HepG2 (cell line): Measurements from ENCODE around the gene PLCB1. TPM values are rescaled to one million over a fixed set of nuclear protein-coding genes. Genes with fewer than 3 reads are reported as not detected.
A peak's percentile ranks its signal among the peaks of the same experiment; 100 is the strongest.

Source experiments
- ATAC-seq: fragments of 200-7000 bp; cut with Tn5 transposase; 3 replicates; pipeline ENCODE4 v1.9.1; 2020; ENCODE audit warnings: mild to moderate bottlenecking, moderate library complexity
- BruUV-seq: library from RNA; stranded (reverse); fragments of 400-500 nt; replicated peaks from 2 replicates; lab custom pipeline; 2021; lab: Mats Ljungman, UMichigan
- CTCF ChIA-PET: fragments of 300-600 bp; formaldehyde crosslinking; extraction: SDS; loops from one replicate; lab custom pipeline; 2021; ENCODE audit warnings: low total read pairs, inconsistent platforms, low intra/inter-chr PET ratio; lab: Yijun Ruan, JAX
- POLR2A ChIA-PET: fragments of 350-600 bp; sonication (Branson Sonifier 250); formaldehyde crosslinking; loops from one replicate; lab custom pipeline; 2020; ENCODE audit warnings: antibody characterized with exemption, inconsistent platforms; lab: Yijun Ruan, JAX
- DNase-seq: peaks from one replicate; pipeline ENCODE4 v3.0.0-alpha.2; 2015; ENCODE audit warnings: low spot score
- FAIRE-seq: peaks from 3 replicates; lab custom pipeline; 2011; peaks lifted over from hg19 to GRCh38; lab: Jason Lieb, UNC
- H2AFZ ChIP-seq: one replicate; pipeline ENCODE4 v1.6.1; 2011; ENCODE audit warnings: low read length, inconsistent platforms
- H3K27ac ChIP-seq: fragments of 300-600 bp; 3 replicates; pipeline ENCODE4 v1.8.0; 2011; ENCODE audit warnings: mixed run types, mild to moderate bottlenecking, mixed read lengths, low read length, inconsistent platforms; ENCODE audit not compliant: insufficient read depth; ENCODE audit errors: extremely low read length
- H3K27me3 ChIP-seq, 2 experiments: fragments of 200-600 bp in 1 of 2; 2 replicates in 1 of 2; 3 replicates in 1 of 2; pipeline versions ENCODE4 v1.6.0 to v1.8.0; 2011; ENCODE audit warnings: low read length in 2 of 2, mild to moderate bottlenecking in 2 of 2, moderate library complexity in 2 of 2, inconsistent platforms in 1 of 2; ENCODE audit not compliant: insufficient read depth in 2 of 2, control insufficient read depth in 1 of 2
- H3K36me3 ChIP-seq, 2 experiments: fragments of 200-600 bp in 1 of 2; replicated peaks in 1 of 2; 2 replicates in 1 of 2; 3 replicates in 1 of 2; pipeline versions ENCODE4 v1.5.1 to v1.8.0; 2011; ENCODE audit warnings: low read length in 2 of 2, inconsistent platforms in 1 of 2; ENCODE audit not compliant: insufficient read depth in 2 of 2, control insufficient read depth in 1 of 2
- H3K4me1 ChIP-seq: 2 replicates; pipeline ENCODE4 v1.5.1; 2012; ENCODE audit warnings: low read length, inconsistent platforms; ENCODE audit not compliant: insufficient read depth
- H3K4me2 ChIP-seq: 2 replicates; pipeline ENCODE4 v1.6.0; 2011; ENCODE audit warnings: low read depth, low read length, inconsistent platforms
- H3K4me3 ChIP-seq, 3 experiments: fragments of 200-600 bp in 1 of 3; sonication (generic), shearing (Covaris generic) in 1 of 3; replicated peaks in 1 of 3; 2 replicates each; pipeline ENCODE4 v1.5.1; 2011 to 2016; ENCODE audit warnings: low read length in 3 of 3, inconsistent platforms in 2 of 3, low read depth in 2 of 3, mild to moderate bottlenecking in 2 of 3, control low read depth in 1 of 3, mixed read lengths in 1 of 3; ENCODE audit not compliant: insufficient read depth in 1 of 3
- H3K79me2 ChIP-seq: one replicate; pipeline ENCODE4 v1.6.1; 2011; ENCODE audit warnings: low read length, inconsistent platforms; ENCODE audit not compliant: insufficient read depth
- H3K9ac ChIP-seq: 2 replicates; pipeline ENCODE4 v1.6.0; 2011; ENCODE audit warnings: mild to moderate bottlenecking, low read depth, low read length, inconsistent platforms; ENCODE audit not compliant: insufficient read depth
- H3K9me3 ChIP-seq: 2 replicates; pipeline ENCODE4 v1.5.1; 2012; ENCODE audit warnings: mild to moderate bottlenecking, low read length
- H4K20me1 ChIP-seq: 2 replicates; pipeline ENCODE4 v1.6.0; 2011; ENCODE audit warnings: inconsistent platforms, mild to moderate bottlenecking, low read length, moderate library complexity; ENCODE audit not compliant: insufficient read depth
- JUNB ChIP-seq: sonication (generic); formaldehyde crosslinking; IDR thresholded peaks from 2 replicates; pipeline ENCODE4 v1.8.0; 2022; ENCODE audit warnings: missing genetic modification reagents, mild to moderate bottlenecking, borderline replicate concordance
- MAFF ChIP-seq: IDR thresholded peaks from 2 replicates; pipeline ENCODE4 v1.6.1; 2011; ENCODE audit warnings: low read depth, low read length, improper control_type of control experiment
- MAFK ChIP-seq, 2 experiments: IDR thresholded peaks in 1 of 2; conservative IDR thresholded peaks in 1 of 2; 2 replicates each; pipeline ENCODE4 v1.6.1; 2011; ENCODE audit warnings: improper control_type of control experiment in 2 of 2, low read length in 2 of 2
- MYNN ChIP-seq: sonication (generic); formaldehyde crosslinking; IDR thresholded peaks from 2 replicates; pipeline ENCODE4 v1.4.0; 2020; ENCODE audit warnings: mild to moderate bottlenecking, low read depth, missing genetic modification reagents
- RBM22 ChIP-seq: fragments of 200-400 bp; formaldehyde crosslinking; optimal IDR thresholded peaks from 2 replicates; pipeline ENCODE3; 2017; ENCODE audit warnings: mild to moderate bottlenecking, low read length, moderate library complexity
- ZIK1 ChIP-seq: sonication (generic); formaldehyde crosslinking; IDR thresholded peaks from 2 replicates; pipeline ENCODE4 v1.5.0; 2020; ENCODE audit warnings: mild to moderate bottlenecking, low read depth, missing genetic modification reagents, borderline replicate concordance
- ZSCAN9 ChIP-seq: IDR thresholded peaks from 2 replicates; pipeline ENCODE4 v1.6.1; 2016; ENCODE audit warnings: borderline replicate concordance
- WGBS: methylation state at CpG from one replicate; pipeline ENCODE4 v1.1.6; 2017; ENCODE audit warnings: low lambda C conversion rate; 5-methylcytosine and 5-hydroxymethylcytosine counted together
- in situ Hi-C: cut with HindIII; loops from 2 replicates; pipeline ENCODE4 v1.10.0; 2017; ENCODE audit warnings: low pct_unique_long_range_greater_than_20kb; ENCODE audit not compliant: extremely low pct_ligation_motif_present
- intact Hi-C: fragments of 100-400 bp; cut with micrococcal nuclease; formaldehyde crosslinking; loops from one replicate; pipeline ENCODE4 v1.10.0; 2022; ENCODE audit not compliant: unreplicated experiment
- polyA plus RNA-seq, 8 experiments: library from polyadenylated mRNA; depleted of rRNA in 3 of 8; stranded (reverse) in 7 of 8; unstranded in 1 of 8; fragments of >200 nt; fragmentation: Illumina TruSeq in 4 of 8; extraction: Trizol in 4 of 8; gene quantifications; 2 replicates each; pipeline versions ENCODE4 v1.2.1 to v1.2.3, GENCODE V29; 2011 to 2016; ENCODE audit warnings: low read depth in 4 of 8, missing spikeins in 1 of 8, mixed read lengths in 1 of 8; ENCODE audit not compliant: insufficient read depth in 1 of 8
- total RNA-seq, 5 experiments: library from RNA; depleted of rRNA; stranded (reverse); fragments of >200 nt; fragmentation: Illumina TruSeq; extraction: Trizol; gene quantifications; 2 replicates each; pipeline ENCODE4 v1.2.3, GENCODE V29; 2016; ENCODE audit warnings: low read depth in 1 of 5
- TF ChIP-seq, protein P1 (sequence below): sonication (generic); formaldehyde crosslinking; IDR thresholded peaks from 2 replicates; pipeline ENCODE4 v1.8.0; 2022; ENCODE audit warnings: missing genetic modification reagents, mild to moderate bottlenecking, inconsistent platforms, borderline replicate concordance

The PLCB1 gene
- total and polyA plus RNA-seq, 2 of the 13 experiments (the other 11 are each of a cell fraction or from before 2014, with no cell fraction given) = 42.4 to 55.9 TPM

DNA sequence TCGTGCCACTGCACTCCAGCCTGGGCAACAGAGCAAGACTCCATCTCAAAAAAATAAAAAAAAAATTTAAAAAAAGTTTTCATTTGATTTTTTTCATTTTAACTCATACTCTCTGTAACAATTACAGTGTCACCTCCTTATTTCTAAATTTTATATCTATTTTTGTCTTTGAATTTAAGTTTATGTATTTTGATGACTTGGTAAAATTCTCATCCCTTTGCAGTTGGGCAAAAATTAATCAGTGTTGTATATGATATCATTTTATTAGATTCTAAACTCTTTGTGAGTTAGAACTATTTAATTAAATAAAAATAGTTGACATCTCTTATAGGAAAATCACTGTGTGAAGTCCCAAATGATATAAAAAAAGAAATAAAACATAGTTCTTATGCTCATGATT, 270.7 kb downstream of the PLCB1 start:
- 0 out of 2 replicates have a peak, but pooled peaks cover 6% of the 10 kb centered on the region for H4K20me1 ChIP-seq
- in situ Hi-C loops = no loop called here
- no peak for DNase-seq
- WGBS = 95% methylated on average over 1 of the region's 1 CpG
- no peak overlapping the region for H3K27ac ChIP-seq
- no peaks in the 10 kb centered on the region for H3K79me2 ChIP-seq
- no peak overlapping the region for H3K9ac ChIP-seq
- H3K27me3 ChIP-seq = no peaks in the 10 kb centered on the region
- H3K4me1 ChIP-seq = no peaks in the 10 kb centered on the region
- H3K4me2 ChIP-seq = no peak overlapping the region
- intact Hi-C loops = no loop called here
- no peak for FAIRE-seq
- ATAC-seq = no peak
- POLR2A ChIA-PET = no interaction called here
- no peaks in the 10 kb centered on the region for H3K9me3 ChIP-seq
- no TSS peak for BruUV-seq
- H3K4me3 ChIP-seq = no peak overlapping the region
- no peaks in the 10 kb centered on the region; a peak in 1 of 5 replicates for H3K36me3 ChIP-seq
- CTCF ChIA-PET = no interaction called here
- TF ChIP-seq MYNN = no peak
- TF ChIP-seq ZSCAN9 = no peak
- peak; percentile 87 for TF ChIP-seq MAFK (conservative IDR thresholded peaks at IDR 0.05 in 1 of 2, IDR thresholded peaks at IDR 0.05 in 1 of 2; ENCODE audit: low read length in 2 of 2)
- TF ChIP-seq MAFF = peak; percentile 75
- no peak for TF ChIP-seq JUNB
- TF ChIP-seq, all 625 proteins: peak for 2
- H2AFZ ChIP-seq = no peak overlapping the region

DNA sequence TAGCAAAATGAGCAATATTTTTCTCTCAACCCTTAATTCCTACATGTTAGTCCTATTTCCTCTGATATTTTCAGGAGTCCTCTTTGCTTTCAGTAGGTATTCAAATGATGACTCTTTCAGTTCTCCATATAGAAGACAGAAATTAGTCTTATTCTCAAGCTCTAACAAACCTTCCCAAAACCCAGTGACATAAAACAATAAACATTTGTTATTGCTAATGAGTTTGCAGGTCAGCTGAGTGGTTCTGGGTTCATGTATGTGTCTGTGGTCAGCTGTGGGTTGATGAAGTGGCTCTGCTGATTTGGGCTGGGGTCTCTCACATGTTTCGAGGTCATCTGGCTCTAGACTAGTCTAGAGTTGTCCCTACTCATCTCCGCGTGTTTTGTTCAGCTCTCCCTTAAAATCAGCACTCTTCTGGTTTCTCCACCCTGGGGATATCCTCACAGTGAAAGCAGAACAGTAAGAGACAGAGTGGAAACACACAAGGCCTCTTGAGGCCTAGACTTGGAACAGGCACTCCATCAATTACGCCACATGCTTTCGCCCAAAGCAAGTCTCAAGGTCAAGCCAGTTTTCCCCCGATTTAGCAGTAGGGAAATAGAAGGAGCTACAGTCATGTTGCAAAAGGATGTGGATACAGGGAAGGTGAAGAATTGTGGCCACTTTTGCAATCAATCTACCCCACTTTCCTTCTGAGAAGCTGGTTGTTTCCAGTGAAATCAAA, 273.0 kb downstream of the PLCB1 start:
- no peaks in the 10 kb centered on the region for H3K79me2 ChIP-seq
- H3K9ac ChIP-seq = no peak overlapping the region
- CTCF ChIA-PET = no interaction called here
- no TSS peak for BruUV-seq
- in situ Hi-C loops = no loop called here
- no peak overlapping the region for H3K4me2 ChIP-seq
- H2AFZ ChIP-seq = no peak overlapping the region
- intact Hi-C loops = no loop called here
- H3K4me3 ChIP-seq = no peak overlapping the region
- no peaks in the 10 kb centered on the region for H3K9me3 ChIP-seq
- no peaks in the 10 kb centered on the region for H3K27me3 ChIP-seq
- 0 out of 2 replicates have a peak, but pooled peaks cover 6% of the 10 kb centered on the region for H4K20me1 ChIP-seq
- H3K4me1 ChIP-seq = no peaks in the 10 kb centered on the region
- no peak overlapping the region for H3K27ac ChIP-seq
- WGBS = 86% methylated on average over 6 of the region's 6 CpGs
- no peaks in the 10 kb centered on the region; a peak in 1 of 5 replicates for H3K36me3 ChIP-seq
- no peak for FAIRE-seq
- TF ChIP-seq ZIK1 (CRISPR knock-in tag) (no peak), RBM22 (peak; percentile 29)
- TF ChIP-seq, protein P1, sequence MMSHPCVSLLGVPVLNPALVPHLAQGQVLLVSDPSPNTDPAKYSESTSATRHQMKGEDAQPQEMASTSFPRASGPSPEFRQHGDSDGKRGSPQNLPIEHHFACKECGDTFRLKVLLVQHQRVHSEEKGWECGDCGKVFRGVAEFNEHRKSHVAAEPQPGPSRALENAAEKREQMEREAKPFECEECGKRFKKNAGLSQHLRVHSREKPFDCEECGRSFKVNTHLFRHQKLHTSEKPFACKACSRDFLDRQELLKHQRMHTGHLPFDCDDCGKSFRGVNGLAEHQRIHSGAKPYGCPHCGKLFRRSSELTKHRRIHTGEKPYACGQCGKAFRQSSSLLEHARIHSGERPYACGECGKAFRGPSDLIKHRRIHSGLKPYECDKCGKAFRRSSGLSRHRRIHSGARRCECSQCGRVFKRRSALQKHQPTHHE (CRISPR knock-in tag) = no peak
- TF ChIP-seq, all 625 proteins: peak for 1
- POLR2A ChIA-PET = no interaction called here
- ATAC-seq (no peak), DNase-seq (no peak)
